T-cell (primary cell): ENCODE data around the gene VASH1. TPM values are rescaled to one million over a fixed set of nuclear protein-coding genes. Genes with fewer than 3 reads are reported as not detected.

Experiments
- ATAC-seq, 4 experiments: fragments of 200-7000 bp in 3 of 4; fragments of 150-1000 bp in 1 of 4; cut with Tn5 transposase; replicated peaks in 1 of 4; 1 replicate in 3 of 4; 2 replicates in 1 of 4; pipeline ENCODE4 v1.10.0; 2021; ENCODE audit warnings: moderate library complexity in 3 of 4, mild to moderate bottlenecking in 2 of 4, moderate number of reproducible peaks in 1 of 4
- CTCF ChIA-PET, 2 donors: fragments of 300-600 bp; sonication (Branson Sonifier 250); formaldehyde crosslinking; loops; one replicate each; lab custom pipeline; 2022; ENCODE audit warnings: antibody characterized with exemption in 2 of 2; lab: Charles Lee
- POLR2A ChIA-PET, 2 donors: fragments of 300-600 bp; sonication (Branson Sonifier 250); formaldehyde crosslinking; loops; one replicate each; lab custom pipeline; 2022; ENCODE audit warnings: antibody characterized with exemption in 2 of 2; lab: Charles Lee
- DNase-seq, 35 experiments: peaks; one replicate each; pipeline versions ENCODE4 v3.0.0 to v3.0.0-alpha.2; 2013 to 2023
- H3K27ac ChIP-seq: one replicate; pipeline ENCODE4 v1.5.1; 2013; ENCODE audit warnings: low read length
- H3K27me3 ChIP-seq, 2 experiments: replicated peaks in 1 of 2; 1 replicate in 1 of 2; 2 replicates in 1 of 2; pipeline versions ENCODE4 v1.6.1 to v1.7.0; 2013; ENCODE audit warnings: low read length in 1 of 2, mixed read lengths in 1 of 2; ENCODE audit not compliant: control insufficient read depth in 2 of 2, insufficient read depth in 2 of 2; ENCODE audit errors: extremely low read depth in 1 of 2
- H3K36me3 ChIP-seq, 2 donors: 1 replicate in 1 of 2; 2 replicates in 1 of 2; pipeline versions ENCODE4 v1.6.1 to v1.7.0; 2013; ENCODE audit warnings: low read length in 1 of 2; ENCODE audit not compliant: control insufficient read depth in 2 of 2, insufficient read depth in 1 of 2; ENCODE audit errors: extremely low read depth in 1 of 2
- H3K4me1 ChIP-seq, 2 experiments: 1 replicate in 1 of 2; 2 replicates in 1 of 2; pipeline versions ENCODE4 v1.6.1 to v1.7.0; 2013; ENCODE audit warnings: low read length in 2 of 2, mixed read lengths in 1 of 2; ENCODE audit not compliant: insufficient read depth in 2 of 2, control insufficient read depth in 1 of 2; ENCODE audit errors: extremely low read depth in 1 of 2
- H3K4me3 ChIP-seq, 2 donors: 1 replicate in 1 of 2; 2 replicates in 1 of 2; pipeline versions ENCODE4 v1.5.1 to v1.7.0; 2013; ENCODE audit warnings: mild to moderate bottlenecking in 2 of 2, low read length in 1 of 2, moderate library complexity in 1 of 2; ENCODE audit not compliant: control insufficient read depth in 1 of 2; ENCODE audit errors: extremely low read depth in 1 of 2
- H3K9me3 ChIP-seq: 2 replicates; pipeline ENCODE4 v1.7.0; 2013
- H3K27ac Mint-ChIP-seq, 2 donors: one replicate each; pipeline ENCODE4 v1.8.0; 2020 to 2021; ENCODE audit warnings: mild to moderate bottlenecking in 2 of 2, mixed read lengths in 2 of 2
- H3K27me3 Mint-ChIP-seq, 2 donors: one replicate each; pipeline ENCODE4 v1.8.0; 2021 to 2022; ENCODE audit warnings: mixed read lengths in 2 of 2
- H3K36me3 Mint-ChIP-seq: one replicate; pipeline ENCODE4 v1.8.0; 2021; ENCODE audit warnings: mixed read lengths
- H3K4me1 Mint-ChIP-seq, 3 donors: one replicate each; pipeline ENCODE4 v1.8.0; 2020 to 2022; ENCODE audit warnings: mixed read lengths in 3 of 3, mild to moderate bottlenecking in 1 of 3
- H3K4me3 Mint-ChIP-seq, 3 donors: one replicate each; pipeline ENCODE4 v1.8.0; 2020 to 2022; ENCODE audit warnings: mild to moderate bottlenecking in 3 of 3, mixed read lengths in 3 of 3, moderate library complexity in 3 of 3
- H3K9me3 Mint-ChIP-seq, 3 donors: one replicate each; pipeline ENCODE4 v1.8.0; 2020 to 2022; ENCODE audit warnings: mixed read lengths in 3 of 3
- WGBS: methylation state at CpG from one replicate; pipeline ENCODE4 v1.1.5; 2013; ENCODE audit warnings: missing lambda C conversion rate; ENCODE audit not compliant: insufficient coverage; 5-methylcytosine and 5-hydroxymethylcytosine counted together
- total RNA-seq, 35 experiments: library from RNA in 6 of 35; stranded (reverse) in 6 of 35; fragments of 120-200 nt in 1 of 35; gene quantifications; one replicate each; pipeline versions ENCODE4 v1.2.1 to v1.2.4 and lab custom pipeline; 2013 to 2026

Gene VASH1
- total RNA-seq, 5 donors from 2014 or later (not counting 1 experiment from before 2014, with no cell fraction given): 3.8 to 14.9 (median 10.3) TPM

DNA sequence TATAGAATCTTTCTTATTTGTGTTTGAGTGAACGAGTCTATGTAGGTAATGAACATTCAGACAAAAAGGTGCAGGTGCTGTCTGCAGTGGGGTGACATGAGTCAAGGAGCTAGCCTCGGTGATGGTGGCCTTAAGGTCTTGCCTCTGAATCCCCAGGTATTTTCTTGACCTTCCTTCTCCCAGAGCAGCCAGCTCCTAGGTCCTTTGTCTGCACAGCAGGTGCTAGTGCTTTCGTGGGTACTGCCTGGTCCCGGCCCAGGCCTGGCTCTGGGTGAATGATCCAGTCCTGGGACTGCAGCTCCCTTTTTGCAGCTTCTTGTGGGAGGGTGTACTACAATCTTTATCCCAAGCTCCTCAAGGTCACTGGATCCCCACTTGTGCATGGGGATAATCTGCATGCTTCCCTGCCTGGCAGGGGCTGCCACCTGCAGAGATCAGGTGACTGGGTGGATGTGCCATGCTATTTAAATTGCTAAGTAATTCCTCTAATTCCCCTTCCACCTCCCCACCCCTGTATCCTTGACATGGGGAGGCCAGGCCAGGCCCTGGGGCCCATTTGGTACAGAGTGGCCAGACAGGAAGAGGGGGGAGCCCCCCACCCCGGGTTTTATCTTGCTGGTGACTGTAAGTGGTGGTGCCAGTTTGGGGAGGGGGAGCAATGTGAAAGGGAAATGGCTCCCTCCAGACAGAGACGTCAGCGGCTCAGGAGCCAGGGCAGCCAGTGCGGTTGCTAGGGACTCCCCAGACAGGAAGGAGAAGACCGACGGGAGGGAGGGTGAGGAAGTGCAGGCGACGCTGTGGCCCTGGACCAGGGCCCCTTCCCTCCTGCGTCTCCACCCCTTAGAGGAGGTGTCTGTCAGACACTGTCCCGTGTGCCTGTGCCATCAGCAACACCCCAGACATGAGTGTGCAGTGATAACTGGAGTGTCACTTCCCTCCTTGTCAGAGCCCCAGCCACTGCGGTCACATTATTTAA lies 6.7 kb downstream of the VASH1 start:
- Mint-ChIP-seq H3K4me1 (peaks cover 19 to 37% (median 33%) of the 10 kb centered on the region in 3 donors), H3K36me3 (no peaks in the 10 kb centered on the region), H3K27me3 (peaks cover 0 to 8% of the 10 kb centered on the region in 2 donors), H3K4me3 (peak overlapping the region in 2 of 3 donors; percentile 47 to 64), H3K27ac (peak overlapping the region; percentile 85 to 88), H3K9me3 (no peaks in the 10 kb centered on the region)
- H3K27ac ChIP-seq: peak overlapping the region; percentile 89
- DNase-seq: peak; percentile 27 to 82 (median 63)
- H3K27me3 ChIP-seq: peaks cover 0 to 21% of the 10 kb centered on the region in 2 experiments
- peaks cover 9 to 19% of the 10 kb centered on the region in 2 experiments for H3K4me1 ChIP-seq
- ChIA-PET CTCF (interaction anchor here in 1 of 2 donors (0.7 to 0.8 kb wide), 2 partner anchors 43 to 56 kb away, joined by 7 to 8 read pairs; no protein-coding TSS in a partner anchor), POLR2A (interaction anchor here in 1 of 2 donors (1.0 to 1.3 kb wide), 2 partner anchors 15 to 43 kb away, joined by 3 to 7 read pairs; no protein-coding TSS in a partner anchor)
- 11% methylated on average over 10 of the region's 15 CpGs for WGBS
- no peaks in the 10 kb centered on the region for H3K9me3 ChIP-seq
- no peaks in the 10 kb centered on the region for H3K36me3 ChIP-seq
- H3K4me3 ChIP-seq: no peak overlapping the region
- peak; percentile 86 to 93 (median 90) for ATAC-seq

DNA sequence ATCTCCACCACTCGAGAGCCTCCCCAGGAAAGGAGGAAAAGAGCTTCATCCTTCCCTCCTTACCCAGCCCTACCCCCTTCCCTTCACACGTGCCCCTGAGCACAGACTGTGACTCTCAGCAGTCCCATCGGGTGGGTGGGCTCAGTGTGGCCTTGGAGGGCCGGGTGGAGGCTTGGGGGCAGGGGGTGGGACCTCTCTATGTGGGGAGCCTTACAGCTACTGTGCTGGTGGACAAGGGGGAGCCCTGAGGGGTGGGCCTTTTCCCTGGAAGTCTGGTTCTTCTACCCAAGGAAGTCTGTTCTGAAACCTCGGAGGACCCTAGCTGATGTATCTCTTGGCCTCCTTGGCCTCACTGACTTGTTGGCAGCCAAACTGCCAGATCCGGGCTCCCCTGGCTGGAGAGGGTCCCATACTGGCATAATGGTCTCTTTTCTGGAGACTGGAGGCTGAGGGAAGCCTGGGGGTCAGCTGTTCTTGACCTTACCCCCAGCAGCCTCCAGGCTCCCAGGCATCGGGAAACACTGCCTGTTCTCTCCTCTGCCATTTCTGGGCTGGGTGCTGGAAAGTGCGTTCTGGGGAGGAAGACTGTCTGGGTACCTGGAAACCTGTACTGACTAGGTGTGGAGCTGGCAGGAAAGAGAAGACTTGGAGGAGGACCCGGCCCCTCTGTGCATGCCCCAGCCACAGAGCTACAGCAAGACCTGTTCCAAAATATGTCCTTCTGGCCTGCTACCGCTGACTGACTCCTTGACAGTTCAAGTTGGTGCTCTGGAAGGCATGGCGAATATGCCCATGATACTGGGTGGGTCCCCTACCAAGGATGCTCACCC lies 7.6 kb downstream of the VASH1 start:
- Mint-ChIP-seq H3K9me3 (no peaks in the 10 kb centered on the region), H3K4me1 (peaks cover 10 to 28% (median 24%) of the 10 kb centered on the region in 3 donors), H3K27me3 (peaks cover 0 to 6% of the 10 kb centered on the region in 2 donors), H3K4me3 (peak overlapping the region in 2 of 3 donors; percentile 47 to 64), H3K36me3 (no peaks in the 10 kb centered on the region), H3K27ac (peak overlapping the region; percentile 85 to 88)
- CTCF ChIA-PET: interaction anchor here (0.5 to 0.8 kb wide), 4 partner anchors 42 to 315 kb away, joined by 4 to 8 read pairs (median 6); no protein-coding TSS in a partner anchor
- Histone ChIP-seq H3K36me3 (no peaks in the 10 kb centered on the region), H3K9me3 (no peaks in the 10 kb centered on the region), H3K27ac (peak overlapping the region; percentile 89), H3K4me3 (no peak overlapping the region), H3K27me3 (peaks cover 0 to 22% of the 10 kb centered on the region in 2 experiments), H3K4me1 (peaks cover 9 to 19% of the 10 kb centered on the region in 2 experiments)
- DNase-seq (peak in 1 of 35 experiments; percentile 7), ATAC-seq (peak in 1 of 4 experiments; percentile 28)
- POLR2A ChIA-PET: interaction anchor here in 1 of 2 donors (1.0 to 1.3 kb wide), 2 partner anchors 14 to 42 kb away, joined by 3 to 7 read pairs; no protein-coding TSS in a partner anchor
- 80% methylated on average over 7 of the region's 11 CpGs for WGBS

DNA sequence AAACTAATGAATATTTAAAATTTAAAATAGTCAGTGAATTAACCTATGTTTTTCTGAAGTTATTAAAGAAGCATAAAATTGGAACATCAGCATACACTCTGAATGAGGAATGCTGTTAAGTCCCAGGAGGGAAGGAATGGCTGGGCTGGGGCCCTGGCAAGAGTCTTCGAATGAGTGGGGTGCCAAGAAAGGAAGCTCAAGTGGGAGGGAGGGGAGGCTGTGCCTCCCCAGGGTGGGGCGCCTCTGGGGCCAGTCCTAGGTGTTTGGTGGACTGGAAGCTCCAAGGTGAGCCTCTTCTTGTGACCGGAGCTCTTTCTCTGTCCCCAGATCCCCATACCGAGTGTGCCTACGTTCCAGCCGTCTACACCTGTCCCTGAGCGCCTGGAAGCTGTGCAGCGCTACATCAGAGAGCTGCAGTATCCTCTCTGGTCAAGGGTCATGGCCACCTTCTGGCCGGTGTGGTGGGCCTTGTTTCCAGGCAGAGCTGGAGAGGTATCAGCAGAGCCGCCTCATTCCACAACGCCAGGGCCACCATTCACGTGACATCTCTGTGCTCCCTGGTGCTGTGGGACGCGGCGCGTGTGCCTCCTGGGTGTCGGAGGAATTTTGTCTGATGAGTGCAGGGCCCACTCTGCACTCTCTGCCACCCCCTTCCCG lies 8.5 kb downstream of the VASH1 start:
- H3K4me1 Mint-ChIP-seq: peaks cover 9 to 24% (median 19%) of the 10 kb centered on the region in 3 donors
- H3K36me3 Mint-ChIP-seq: no peaks in the 10 kb centered on the region
- H3K27ac Mint-ChIP-seq: no peak overlapping the region
- ATAC-seq: no peak
- H3K36me3 ChIP-seq: no peaks in the 10 kb centered on the region
- WGBS: 97% methylated on average over 15 of the region's 18 CpGs
- H3K4me1 ChIP-seq: peaks cover 9 to 19% of the 10 kb centered on the region in 2 experiments
- CTCF ChIA-PET: interaction anchor here in 1 of 2 donors (0.5 to 0.6 kb wide), 2 partner anchors 58 to 314 kb away, joined by 4 read pairs; no protein-coding TSS in a partner anchor
- H3K27me3 Mint-ChIP-seq: peaks cover 0 to 6% of the 10 kb centered on the region in 2 donors
- POLR2A ChIA-PET: interaction anchor here in 1 of 2 donors (1.3 kb wide), 1 partner anchor 41 kb away, joined by 3 read pairs; no protein-coding TSS in a partner anchor
- H3K4me3 ChIP-seq: no peak overlapping the region
- H3K27ac ChIP-seq: no peak overlapping the region
- DNase-seq: peak in 1 of 35 experiments; percentile 3
- no peaks in the 10 kb centered on the region for H3K9me3 Mint-ChIP-seq
- no peak overlapping the region for H3K4me3 Mint-ChIP-seq
- H3K27me3 ChIP-seq: peaks cover 0 to 22% of the 10 kb centered on the region in 2 experiments
- H3K9me3 ChIP-seq: no peaks in the 10 kb centered on the region

DNA sequence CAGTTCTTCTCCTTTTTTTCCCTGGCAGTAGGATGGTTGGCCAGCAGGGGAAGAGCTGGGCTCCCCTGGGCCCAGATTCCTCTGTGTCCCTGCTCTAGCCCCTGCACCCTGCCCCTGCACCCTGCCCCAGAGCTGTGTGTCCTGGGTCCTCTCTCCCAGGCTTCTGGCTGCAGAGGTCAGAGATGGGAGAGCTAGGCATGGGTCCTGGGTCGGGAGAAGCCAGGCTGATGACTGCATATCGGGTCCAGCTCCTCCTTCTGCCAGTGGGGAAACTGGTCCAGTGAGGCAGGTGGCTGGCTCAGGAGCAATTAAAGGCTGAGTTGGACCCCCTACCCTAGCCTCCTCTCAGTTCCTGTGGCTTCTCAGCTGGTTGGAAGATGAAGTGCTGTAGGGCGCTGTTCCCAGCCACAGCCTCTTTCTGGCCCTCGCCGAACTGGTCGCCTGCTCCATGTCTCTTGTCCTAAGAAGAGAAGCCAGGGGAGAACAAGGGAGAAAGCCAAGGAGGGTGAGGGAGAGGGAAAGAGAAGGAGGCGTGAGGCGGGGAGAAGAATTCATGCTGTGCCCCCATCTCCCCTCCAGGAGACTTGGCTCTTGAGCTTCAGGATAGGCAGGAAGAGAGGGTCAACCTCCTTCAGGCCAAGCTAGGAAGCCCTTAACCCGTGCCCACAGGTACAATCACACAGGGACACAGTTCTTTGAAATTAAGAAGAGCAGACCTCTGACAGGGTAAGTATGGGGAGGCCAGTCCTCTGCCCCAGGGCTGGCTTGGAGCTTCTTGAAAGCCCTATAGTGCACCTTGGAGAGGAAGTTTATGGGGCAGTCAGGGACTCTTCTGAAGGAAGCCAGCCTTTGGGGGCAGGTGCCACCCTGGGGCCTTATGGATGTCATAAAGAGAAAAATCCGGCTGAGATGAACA lies 9.5 kb downstream of the VASH1 start:
- peak in 1 of 35 experiments; percentile 2 for DNase-seq
- peaks cover 0 to 22% of the 10 kb centered on the region in 2 experiments for H3K27me3 ChIP-seq
- H3K9me3 ChIP-seq: no peaks in the 10 kb centered on the region
- ChIA-PET POLR2A (interaction anchor here in 1 of 2 donors (0.5 kb wide), 1 partner anchor 196 kb away, joined by 5 read pairs; no protein-coding TSS in a partner anchor), CTCF (interaction anchor here in 1 of 2 donors (0.7 kb wide), 1 partner anchor 125 kb away, joined by 3 read pairs; no protein-coding TSS in a partner anchor)
- H3K27ac Mint-ChIP-seq: no peak overlapping the region
- no peak for ATAC-seq
- no peaks in the 10 kb centered on the region for H3K36me3 ChIP-seq
- no peaks in the 10 kb centered on the region for H3K36me3 Mint-ChIP-seq
- peaks cover 9 to 20% (median 17%) of the 10 kb centered on the region in 3 donors for H3K4me1 Mint-ChIP-seq
- peaks cover 9 to 19% of the 10 kb centered on the region in 2 experiments for H3K4me1 ChIP-seq
- no CpG with 5 or more reads among the region's 10 CpGs for WGBS
- H3K27me3 Mint-ChIP-seq: peaks cover 0 to 5% of the 10 kb centered on the region in 2 donors
- H3K27ac ChIP-seq: no peak overlapping the region
- H3K9me3 Mint-ChIP-seq: no peaks in the 10 kb centered on the region
- H3K4me3 ChIP-seq: no peak overlapping the region
- H3K4me3 Mint-ChIP-seq: no peak overlapping the region

DNA sequence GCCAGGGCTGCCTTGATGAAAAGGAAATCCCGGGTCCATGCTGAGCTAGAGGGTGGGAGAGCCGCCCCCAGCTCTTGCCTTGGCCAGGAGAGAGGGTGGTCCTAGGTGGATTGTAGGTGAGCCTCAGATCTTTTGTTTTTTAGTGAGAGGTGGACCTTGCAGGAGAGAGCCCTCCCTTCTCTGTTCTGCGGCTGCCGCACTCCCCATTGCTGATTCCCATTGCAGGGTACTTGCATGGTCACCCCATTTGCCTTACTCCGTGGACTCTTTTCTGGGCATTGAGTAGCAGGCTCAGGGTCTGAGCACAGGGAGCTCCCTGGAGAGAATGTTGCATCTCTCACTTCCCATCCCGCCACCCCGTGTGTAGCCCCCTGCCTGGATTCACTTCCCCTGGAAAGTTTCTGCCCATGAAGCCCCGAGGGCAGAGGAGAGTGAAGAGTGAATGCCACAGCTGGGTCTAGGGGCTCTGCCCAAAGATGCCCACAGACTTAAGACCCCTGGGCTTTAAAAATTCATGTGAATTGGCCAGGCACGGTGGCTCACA lies 10.2 kb downstream of the VASH1 start:
- ChIA-PET CTCF (no interaction called here), POLR2A (interaction anchor here in 1 of 2 donors (0.5 kb wide), 1 partner anchor 195 kb away, joined by 5 read pairs; no protein-coding TSS in a partner anchor)
- Mint-ChIP-seq H3K4me1 (peaks cover 9 to 20% (median 17%) of the 10 kb centered on the region in 3 donors), H3K4me3 (no peak overlapping the region), H3K27me3 (peaks cover 0 to 4% of the 10 kb centered on the region in 2 donors), H3K9me3 (no peaks in the 10 kb centered on the region), H3K27ac (no peak overlapping the region), H3K36me3 (no peaks in the 10 kb centered on the region)
- Histone ChIP-seq H3K9me3 (no peaks in the 10 kb centered on the region), H3K36me3 (no peaks in the 10 kb centered on the region), H3K4me1 (peaks cover 9 to 19% of the 10 kb centered on the region in 2 experiments), H3K27ac (no peak overlapping the region), H3K27me3 (peaks cover 0 to 22% of the 10 kb centered on the region in 2 experiments), H3K4me3 (no peak overlapping the region)
- DNase-seq (peak in 1 of 35 experiments; percentile 11), ATAC-seq (no peak)
- WGBS: 80% methylated on average over 2 of the region's 9 CpGs
